ENCODE data around the gene FXYD7.
"Not testable (repeated sequence)": the region's sequence is repeated elsewhere in the genome, so short reads cannot be mapped to it uniquely, and the experiment has no call there.

FXYD7 gene

GRCh38 chr19:35194012-35194984 is 51.2 kb downstream of the FXYD7 start:
- DNase-seq (ENCODE audit: insufficient read length, low spot score) (no peak), FAIRE-seq (no peak)

GRCh38 chr19:35195830-35196229 is 52.8 kb downstream of the FXYD7 start:
- peak; percentile 70 for FAIRE-seq
- no peak for DNase-seq (ENCODE audit: insufficient read length, low spot score)

GRCh38 chr19:35196861-35197260 is 53.8 kb downstream of the FXYD7 start:
- DNase-seq (ENCODE audit: insufficient read length, low spot score); FAIRE-seq: not testable (repeated sequence)

GRCh38 chr19:35199481-35199880 is 56.4 kb downstream of the FXYD7 start:
- FAIRE-seq = no peak

GRCh38 chr19:35202722-35203688 is 60.0 kb downstream of the FXYD7 start:
- FAIRE-seq = no peak
- DNase-seq (ENCODE audit: insufficient read length, low spot score) = no peak

More at GRCh38 chr19:35199481-35199880, 56.4 kb downstream of the FXYD7 start:
- DNase-seq (ENCODE audit: insufficient read length, low spot score) = no peak
